GM23248 (cell line): ENCODE data around the gene IFNA16.
"Not testable (repeated sequence)": the region's sequence is repeated elsewhere in the genome, so short reads cannot be mapped to it uniquely, and the experiment has no call there.

Source experiments
- EZH2 ChIP-seq: fragments of 200-600 bp; sonication (generic); IDR thresholded peaks from 2 replicates; pipeline ENCODE4 v1.6.1; 2018; ENCODE audit warnings: antibody characterized with exemption, mild to moderate bottlenecking; ENCODE audit not compliant: insufficient read depth, poor library complexity, severe bottlenecking
- EZH2phosphoT487 ChIP-seq: fragments of 200-600 bp; sonication (generic); IDR thresholded peaks from 2 replicates; pipeline ENCODE4 v1.6.1; 2018; ENCODE audit warnings: antibody characterized with exemption, moderate library complexity, mild to moderate bottlenecking, low read depth; ENCODE audit not compliant: insufficient read depth

- not testable (repeated sequence) for TF ChIP-seq EZH2, EZH2phosphoT487
Observed at GRCh38 chr9:21236360-21236714, 19.2 kb upstream of the IFNA16 start.
